NCI-H510A treated with DMSO at 0.1 percent for 48 hours (cell line): ENCODE data around the gene SMAD9.

Experiments used
- DNase-seq: peaks from one replicate; lab custom pipeline; 2025; lab: John Stamatoyannopoulos, UW

The SMAD9 gene

GRCh38 chr13:36817996-36818803 is 101.8 kb downstream of the SMAD9 start:
- DNase-seq, result peak; percentile 36

GRCh38 chr13:36815062-36815461 is 105.0 kb downstream of the SMAD9 start:
- peak; percentile 5 for DNase-seq

- no peak for DNase-seq
Measured at GRCh38 chr13:36814465-36814864, 105.6 kb downstream of the SMAD9 start.

- no peak for DNase-seq
Measured at GRCh38 chr13:36813225-36813624, 106.8 kb downstream of the SMAD9 start.

GRCh38 chr13:36807616-36808015 is 112.4 kb downstream of the SMAD9 start:
- DNase-seq, result no peak

- DNase-seq, result no peak
Measured at GRCh38 chr13:36806102-36806501, 113.9 kb downstream of the SMAD9 start.

- DNase-seq, result no peak
Measured at GRCh38 chr13:36804588-36804987, 115.5 kb downstream of the SMAD9 start.

- no peak for DNase-seq
Measured at GRCh38 chr13:36801035-36801434, 119.0 kb downstream of the SMAD9 start.

GRCh38 chr13:36796052-36796451 is 124.0 kb downstream of the SMAD9 start:
- no peak for DNase-seq

GRCh38 chr13:36795463-36795862 is 124.6 kb downstream of the SMAD9 start:
- no peak for DNase-seq
